NCI-H128 (cell line): ENCODE data around the gene DGCR2.

ENCODE experiments used
- DNase-seq: peaks from one replicate; lab custom pipeline; 2025; ENCODE audit not compliant: unreplicated experiment; lab: John Stamatoyannopoulos, UW

DGCR2 gene

DNA sequence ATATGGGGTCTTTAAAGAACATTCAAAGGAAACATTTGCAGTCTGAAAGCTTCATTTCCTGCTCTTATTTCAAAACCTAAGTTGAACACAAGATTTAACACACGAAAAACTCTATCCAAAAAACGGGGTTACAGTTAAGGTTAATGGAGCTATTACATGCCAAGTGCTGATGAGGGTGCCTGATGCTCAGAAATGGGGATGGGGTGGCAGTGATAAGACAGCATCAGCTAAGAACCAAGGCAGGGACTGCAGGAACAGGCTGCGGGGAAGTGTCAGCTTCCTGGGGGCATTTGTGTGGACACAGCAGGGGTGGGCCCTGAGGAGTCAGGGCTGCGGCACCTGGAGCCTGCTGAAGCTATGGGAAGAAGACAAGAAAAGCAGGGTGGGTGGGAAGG, 12.2 kb downstream of the DGCR2 start:
- DNase-seq, result no peak

DNA sequence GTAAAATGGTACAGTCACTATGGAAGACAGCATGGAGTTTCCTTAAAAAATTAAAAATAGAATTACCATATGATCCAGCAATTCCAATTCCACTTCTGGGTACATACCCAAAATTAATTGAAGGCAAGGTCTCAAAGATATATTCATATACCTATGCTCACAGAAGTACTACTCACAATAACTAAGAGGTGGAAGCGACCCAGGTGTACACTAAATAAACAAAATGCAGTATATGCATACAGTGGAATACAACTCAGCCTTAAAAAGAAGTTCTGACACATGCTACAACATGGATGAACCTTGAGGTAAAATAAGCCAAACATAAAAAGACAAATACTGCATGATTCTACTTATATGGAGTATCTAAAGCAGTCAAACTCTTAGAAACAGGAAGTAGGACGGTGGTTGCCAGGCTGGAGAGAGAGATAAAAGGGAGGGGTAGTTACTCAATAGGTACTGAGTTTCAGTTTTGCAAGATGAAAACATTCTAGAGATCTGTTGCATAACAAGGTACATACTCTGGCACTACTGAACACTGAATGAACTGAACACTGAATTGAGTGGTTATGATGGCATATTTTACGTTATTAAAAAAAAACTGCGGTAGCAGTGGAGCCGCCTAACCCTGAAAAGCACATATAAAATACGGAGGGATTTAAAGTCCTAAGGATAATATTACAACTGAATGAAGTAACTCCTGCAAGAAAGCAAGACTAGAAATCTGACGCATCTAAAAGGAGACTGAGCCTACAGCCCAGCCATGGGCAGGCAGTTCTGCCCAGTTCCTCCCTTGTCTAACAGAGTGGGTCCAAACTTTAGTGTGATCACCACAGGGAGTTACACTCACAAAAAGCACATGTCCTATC, 12.8 kb downstream of the DGCR2 start:
- DNase-seq, result no peak

DNA sequence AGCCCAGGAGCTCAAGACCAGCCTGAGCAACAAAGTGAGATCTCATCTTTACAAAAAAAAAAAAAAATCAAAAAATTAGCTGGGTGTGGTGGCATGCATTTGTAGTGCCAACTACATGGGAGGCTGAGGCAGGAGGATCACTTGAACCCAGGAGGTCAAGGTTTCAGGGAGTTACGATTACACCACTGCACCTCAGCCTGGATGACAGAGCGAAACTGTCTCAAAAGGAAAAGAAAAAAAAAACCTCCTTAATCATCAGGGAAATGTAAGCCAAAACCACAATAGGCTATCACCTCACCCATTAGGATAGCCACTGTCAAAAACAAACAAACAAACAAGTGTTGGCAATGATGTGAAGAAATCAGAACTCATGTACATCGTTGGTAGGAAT, 13.4 kb downstream of the DGCR2 start:
- no peak for DNase-seq

DNA sequence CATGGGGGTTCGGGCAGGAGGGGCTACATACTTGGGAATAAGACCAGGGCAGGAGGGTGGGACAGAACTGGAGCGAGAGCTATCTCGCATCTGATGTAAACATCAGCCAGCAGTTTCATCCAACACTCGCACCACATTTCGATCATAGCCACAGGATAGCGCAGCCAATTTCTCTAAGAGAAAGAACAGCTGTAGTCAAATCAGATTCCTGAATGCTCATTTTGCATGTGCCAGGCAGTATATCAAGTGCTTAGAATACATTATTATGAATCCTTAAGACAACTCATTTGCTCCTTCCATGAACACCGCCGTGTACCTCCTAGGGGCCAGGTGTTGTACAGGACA, 14.5 kb downstream of the DGCR2 start:
- DNase-seq, result no peak

DNA sequence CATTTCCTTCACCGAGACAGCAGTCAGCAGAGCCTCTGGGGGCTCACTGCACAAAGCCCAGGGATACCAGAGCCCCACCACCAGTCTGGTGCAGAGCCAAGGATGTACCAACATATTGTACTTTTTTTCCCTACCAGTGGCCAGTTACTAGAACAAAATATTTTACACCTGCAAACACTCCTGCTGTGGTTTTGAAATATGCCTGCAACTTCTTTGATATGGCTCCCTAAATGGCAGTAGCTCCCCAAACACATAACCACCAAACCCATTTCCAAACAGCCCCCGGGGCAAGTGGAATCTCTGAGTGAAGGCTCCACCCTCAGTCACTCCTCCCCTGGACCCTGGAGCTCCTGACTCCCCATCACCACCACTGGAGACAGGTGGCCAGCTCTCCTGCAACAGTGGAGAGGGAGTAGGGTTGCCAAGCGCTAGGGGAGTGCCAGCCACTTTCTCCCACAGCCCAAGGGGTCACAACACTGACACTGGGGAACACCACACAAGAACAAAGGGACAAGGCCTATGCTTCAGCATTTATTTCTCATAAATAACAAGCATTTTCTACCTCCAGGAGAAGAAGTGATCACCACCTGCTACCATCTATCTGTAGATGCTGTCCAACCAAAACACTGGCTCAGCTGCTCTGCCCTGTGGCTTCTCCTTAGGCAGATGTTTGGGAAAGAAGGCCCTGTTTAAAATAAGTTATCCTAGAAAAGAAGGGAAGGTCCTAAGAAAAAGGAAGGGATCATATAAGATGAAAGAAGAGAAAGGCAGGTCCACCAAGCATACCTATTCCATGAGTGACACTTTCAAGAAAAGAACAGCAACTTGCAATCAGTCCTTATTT, 15.1 kb downstream of the DGCR2 start:
- DNase-seq, result no peak

DNA sequence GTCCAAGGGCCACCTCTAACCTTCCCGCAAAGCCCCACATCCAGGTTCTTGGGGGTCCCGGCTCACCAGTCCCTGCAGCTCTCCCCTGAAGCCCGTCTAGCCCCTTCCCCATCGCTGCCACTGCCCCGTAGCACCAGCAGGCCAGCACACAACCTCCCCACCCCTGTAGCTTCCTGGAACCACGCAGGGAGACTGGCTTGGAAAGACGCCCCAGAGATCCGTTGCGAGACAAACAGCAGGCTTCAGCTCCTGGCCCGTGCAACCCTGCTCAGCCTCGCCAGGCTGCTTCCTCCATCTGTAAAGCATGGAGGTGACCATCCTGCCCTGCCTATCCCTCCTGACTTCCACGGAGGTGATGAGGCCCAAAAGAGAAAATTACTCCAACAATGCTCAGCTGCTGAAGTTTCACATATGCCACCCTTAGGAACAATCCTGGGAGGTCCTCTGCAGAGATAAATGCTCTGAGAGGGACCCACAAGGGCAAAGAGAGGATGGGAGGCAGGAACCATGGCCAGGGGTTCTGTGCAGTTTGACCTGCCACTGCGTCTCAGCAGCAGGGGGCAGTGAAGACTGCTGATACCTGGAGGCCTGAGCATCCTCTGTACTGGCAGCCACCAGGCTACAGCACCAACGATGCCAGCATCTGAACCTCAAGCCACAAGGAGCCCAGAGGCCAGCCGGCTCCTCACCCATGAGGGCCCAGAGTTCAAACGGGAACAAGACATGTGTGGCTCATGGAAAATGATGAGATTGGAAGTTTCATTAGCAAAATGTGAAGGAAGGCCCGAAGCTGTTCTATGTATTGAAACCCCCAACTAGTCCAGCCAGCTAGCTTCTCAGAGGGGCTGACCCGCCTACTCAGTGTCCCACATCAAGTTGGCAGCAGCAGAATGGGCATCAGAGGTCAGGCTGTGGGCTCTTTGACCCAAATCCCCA, 16.1 kb downstream of the DGCR2 start:
- DNase-seq, result no peak

DNA sequence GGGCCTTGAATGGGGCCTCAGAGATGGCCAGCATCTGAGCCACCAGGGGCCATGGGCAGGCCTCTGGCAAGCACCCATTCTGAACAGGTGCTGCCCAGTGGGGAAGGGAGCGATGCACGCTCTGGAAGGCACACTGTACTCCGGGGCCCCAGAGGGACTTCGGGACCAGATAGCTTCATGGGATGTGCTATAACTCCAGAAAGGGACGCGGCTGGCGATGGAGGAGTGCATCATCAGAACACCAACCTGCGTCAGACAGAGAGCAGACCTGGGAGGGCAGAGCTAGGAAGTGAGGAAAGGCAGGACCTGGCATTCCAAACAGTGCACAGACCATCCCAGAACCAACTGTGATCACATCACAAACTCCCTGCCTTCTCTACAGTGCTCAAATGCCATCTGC, 16.8 kb downstream of the DGCR2 start:
- DNase-seq, result no peak

DNA sequence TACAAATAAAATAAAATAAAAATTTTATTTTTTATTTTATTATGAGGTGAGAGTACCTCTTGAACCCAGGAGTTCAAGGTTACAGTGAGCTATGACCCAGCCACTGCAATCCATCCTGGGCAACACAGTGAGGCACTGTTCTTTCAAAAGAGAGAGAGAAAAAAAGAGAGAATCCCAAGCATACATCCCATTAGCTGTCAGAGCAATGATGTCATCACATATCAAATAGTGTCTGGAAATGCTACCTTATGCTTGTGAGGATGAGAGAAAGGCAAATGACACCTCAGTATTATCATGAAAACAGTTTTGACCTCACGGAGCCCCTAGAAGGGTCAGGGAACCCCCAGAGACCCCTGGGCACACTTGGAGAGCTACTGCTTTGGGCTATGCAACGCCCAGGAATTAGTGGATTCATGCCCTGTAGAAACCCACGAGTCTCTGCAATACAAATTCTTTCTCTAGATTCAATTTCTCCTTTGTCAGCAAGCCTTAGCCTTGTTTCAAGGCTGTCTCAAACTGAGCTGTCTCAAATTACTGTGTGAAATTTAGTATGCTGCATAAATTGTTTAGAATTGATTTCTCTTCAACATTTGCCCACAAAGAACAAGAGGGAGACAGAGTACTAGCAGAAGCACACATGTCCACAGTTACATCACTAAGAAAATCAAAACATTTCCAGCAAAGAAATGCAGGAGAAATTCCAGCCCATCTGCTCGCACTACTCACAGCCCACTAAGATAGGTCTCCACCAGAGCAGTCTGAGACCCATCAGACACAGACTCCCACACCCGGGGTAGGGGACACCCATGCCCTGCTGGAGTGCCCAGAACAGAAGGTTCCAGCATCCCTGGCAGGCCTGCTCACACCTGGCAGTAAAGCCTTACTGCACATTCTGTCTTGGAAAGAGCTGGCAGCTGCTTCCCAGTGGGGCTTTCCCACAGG, 18.1 kb downstream of the DGCR2 start:
- no peak for DNase-seq

DNA sequence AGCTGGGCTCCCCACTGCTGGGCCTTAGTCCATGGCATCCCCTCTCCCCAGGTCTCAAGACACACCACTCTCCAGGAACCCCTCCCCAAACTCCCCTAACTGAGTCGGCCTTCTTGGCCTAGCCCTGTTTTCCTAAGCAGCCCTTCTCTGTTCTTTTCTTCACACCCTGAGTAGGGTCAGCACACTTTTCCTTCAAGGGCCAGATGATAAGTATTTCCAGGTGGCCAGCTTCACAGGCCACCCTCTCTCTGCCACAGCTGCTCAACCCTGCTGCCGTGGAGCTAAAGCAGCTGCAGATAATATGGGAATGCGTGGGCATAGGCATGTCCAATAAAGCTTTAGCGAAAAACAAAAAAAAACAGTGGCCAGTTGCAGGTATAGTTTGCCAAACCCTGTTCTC, 24.1 kb downstream of the DGCR2 start:
- no peak for DNase-seq

DNA sequence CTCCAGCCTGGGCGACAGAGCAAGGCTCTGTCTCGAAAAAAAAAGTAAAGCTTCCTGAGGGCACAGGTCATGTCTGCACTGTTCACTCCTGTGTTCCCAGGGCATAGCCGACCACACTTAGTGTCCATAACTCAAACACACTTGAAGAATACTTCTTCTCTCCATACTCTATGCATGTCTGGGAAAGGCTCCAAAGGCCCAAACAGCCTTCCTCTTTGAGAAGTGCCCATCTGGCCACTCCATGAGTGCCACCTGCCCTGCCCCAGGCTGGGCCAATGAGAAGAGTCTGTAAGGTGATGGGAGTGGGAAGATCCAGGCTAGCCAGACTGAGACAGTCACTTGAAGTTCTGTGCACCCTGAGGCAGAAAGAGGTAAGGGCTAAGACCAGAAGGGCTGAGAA, 24.7 kb downstream of the DGCR2 start:
- DNase-seq, result no peak

DNA sequence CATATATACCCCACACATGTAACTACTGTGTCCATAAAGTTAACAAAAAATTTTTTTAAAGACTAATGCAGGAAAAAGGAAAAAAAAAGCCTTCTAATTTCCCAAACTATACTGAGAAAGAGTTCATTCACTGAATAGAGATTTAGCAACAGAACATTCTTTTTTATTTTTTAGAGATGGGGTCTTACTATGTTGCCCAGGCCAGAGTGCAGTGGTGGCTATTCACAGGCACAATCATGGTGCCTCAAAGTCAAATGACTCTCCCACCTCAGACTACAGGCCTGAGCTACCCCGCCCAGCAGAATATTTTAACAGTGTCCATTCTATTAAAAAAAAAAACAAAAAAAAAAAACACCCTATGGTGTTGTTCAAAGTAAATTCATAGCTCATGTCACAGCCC, 25.7 kb downstream of the DGCR2 start:
- DNase-seq, result no peak

DNA sequence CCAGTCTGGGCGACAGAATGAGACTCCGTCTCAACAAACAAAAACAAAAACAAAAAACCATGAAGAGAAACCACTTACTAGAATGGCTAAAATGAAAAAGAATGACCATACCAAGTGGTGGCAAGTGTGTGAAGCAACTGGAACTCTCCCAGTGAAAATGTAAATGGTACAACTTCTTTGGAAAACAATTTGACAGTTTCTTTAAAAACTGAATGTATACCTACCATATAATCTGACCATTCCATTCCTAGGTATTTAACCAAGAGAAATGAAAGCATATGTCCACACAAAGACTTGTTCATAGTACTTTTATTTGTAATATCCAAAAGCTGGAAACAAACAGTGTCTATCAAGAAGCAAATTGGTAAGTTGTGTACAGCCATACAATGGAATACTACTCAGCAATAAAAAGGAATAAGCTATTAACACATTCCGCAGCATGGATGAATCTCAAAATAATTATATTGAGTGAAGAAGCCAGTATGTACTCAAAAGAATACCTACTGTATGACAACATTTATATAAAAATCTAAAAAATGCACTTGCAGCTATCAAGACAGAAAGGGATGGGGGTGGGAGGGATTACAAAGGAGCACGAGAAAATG, 27.7 kb downstream of the DGCR2 start:
- DNase-seq, result no peak

DNA sequence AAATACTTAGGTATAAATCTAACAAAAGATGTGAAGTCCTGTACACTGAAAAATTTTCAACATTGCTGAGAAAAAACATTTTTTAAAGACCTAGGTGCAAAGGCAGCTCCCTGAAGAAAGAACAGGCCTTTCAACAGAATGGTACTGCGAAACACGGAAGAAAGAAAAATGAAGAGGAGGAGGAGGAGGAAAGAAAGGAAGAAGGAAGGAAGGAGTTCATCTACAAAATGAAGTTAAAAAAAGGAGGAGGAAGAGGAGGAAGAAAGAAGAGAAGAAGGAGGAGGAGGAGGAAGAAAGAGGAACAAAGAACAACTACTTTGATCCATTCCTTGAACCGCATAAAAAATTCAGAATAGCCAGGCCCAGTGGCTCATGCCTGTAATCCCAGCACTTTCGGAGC, 29.5 kb downstream of the DGCR2 start:
- DNase-seq, result no peak

DNA sequence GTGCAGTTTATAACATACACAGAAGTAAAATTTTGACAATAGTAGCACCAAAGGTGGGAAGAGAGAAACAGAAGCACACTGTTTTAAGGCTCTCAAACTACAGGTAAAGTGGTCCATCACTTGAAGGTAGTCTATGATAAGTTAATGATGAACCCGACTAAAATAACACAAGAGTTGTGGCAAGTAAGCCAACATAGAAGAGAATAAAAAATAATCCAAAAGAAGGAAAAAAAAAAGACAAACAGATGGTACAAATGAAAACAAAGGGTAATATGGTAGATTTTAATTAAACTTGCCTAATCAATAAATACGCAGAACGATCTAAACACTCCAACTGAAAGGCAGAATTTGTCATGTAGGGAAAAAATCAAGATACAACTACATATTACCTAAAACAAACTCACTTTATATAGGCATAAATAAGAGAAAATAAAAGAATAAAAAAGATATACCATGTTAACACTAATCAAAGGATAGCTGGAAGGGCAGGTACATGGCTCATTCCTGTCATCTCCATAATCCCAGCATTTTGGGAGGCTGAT, 31.6 kb downstream of the DGCR2 start:
- DNase-seq, result no peak

DNA sequence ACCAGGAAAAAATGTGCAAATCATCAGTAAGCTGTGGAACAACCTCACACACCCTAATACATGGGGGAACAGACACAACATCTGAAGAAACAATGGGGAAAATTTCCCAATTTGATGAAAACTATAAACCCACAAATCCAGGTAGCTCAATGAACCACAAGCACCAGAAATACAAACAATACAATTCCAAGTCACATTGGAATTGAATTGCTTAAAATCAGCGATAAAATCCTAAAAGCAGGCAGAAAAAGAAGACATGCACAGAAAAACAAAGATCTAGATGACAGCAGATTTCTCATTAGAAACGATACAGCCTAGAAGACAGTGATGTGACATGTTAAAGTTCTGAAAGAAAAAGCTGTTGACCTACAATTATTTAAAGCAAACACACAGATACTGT, 32.0 kb downstream of the DGCR2 start:
- no peak for DNase-seq

DNA sequence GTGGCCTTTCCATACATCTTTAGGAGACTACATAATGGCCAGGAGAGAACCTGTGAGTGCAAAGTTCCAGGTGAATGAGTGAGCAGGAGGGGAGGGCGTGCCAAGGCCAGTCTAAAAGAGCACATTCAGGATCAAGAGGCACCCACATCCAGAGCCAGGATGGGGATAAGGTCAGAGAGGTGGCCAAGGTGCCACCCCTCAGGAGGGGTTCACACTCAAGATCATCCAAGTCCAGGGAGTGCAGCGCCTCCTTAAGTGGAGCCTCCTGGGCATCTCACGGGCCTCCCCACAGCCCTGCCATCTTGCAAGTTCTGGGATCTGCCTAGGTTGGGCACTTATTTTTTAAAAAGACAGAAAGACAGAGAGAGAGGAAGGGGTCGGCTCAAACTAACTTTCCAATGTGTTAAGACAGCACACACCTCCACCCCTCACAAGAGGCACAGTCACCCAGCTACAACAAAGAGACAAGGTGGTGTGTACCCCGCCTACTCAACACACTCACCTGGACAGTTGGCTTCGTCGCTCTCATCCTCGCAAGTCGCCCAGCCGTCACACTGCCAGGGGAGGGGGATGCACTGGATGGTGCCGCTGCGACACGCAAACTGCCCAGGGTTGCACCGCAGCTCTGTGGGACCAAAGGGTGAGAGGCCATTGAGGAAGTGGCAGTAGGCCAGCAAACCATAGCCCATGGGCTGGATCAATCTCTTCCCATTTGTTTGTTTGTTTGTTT, 33.2 kb downstream of the DGCR2 start:
- DNase-seq, result no peak

DNA sequence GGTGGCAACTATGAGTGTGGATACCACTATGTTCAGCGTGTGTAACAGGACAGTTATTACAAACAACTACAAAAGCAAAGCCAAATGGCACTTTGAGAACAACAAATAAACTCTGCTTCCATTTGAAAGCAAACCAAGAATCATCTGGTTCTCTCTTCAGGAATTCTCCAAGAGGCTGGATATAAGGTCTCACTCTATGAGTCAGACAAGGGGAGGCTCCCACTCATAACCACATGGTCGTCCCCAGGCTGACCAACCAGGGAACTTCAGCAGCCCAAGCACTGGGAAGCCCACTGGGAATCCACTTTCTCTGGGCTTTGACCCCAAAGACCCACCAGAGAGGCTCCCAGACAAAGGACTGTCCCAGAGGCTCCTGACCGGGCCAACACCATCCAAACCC, 35.3 kb downstream of the DGCR2 start:
- DNase-seq, result no peak

DNA sequence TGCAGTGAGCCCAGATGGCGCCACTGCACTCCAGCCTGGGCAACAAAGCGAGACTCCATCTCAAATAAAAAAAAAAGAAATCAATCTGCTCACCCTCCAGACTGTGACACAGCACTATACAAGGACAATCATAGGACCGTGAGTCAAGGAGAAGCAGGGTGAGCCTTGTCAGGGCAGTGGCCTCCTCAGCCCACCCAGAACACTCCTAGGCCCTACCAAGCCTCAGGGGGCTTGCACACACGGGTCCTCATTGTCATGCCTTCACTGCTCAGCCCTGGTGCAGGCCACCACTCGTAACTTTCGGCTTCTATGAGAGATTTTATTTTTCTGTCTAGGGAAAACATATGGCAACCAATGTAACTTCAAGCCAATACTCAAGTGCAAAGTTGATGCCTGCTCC, 35.8 kb downstream of the DGCR2 start:
- no peak for DNase-seq

DNA sequence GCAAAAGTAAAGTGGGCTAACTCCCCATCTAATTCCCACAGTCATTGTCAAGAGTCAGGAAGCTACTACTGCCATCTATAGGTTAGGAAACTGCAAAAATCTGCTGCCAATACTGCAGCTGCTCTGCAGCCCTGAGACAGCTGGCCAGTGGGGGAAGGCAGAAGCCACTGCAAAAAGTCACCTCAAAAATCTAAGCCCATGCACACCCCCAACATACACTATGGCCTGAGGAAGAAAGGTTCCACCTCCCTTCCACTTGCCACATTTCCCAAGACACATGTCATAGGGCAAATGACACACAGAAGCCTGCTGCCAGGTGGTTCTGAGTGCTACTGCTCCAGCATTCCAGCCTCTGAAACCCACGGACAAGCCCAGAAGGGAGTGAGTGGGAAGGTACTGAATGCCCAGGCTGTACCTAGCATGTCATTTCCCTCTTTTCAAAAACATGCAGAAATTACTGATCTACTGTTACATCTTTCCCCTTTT, 36.9 kb downstream of the DGCR2 start:
- DNase-seq, result no peak
